ENCODE results near the gene IDI1. TPM values are rescaled to one million over a fixed set of nuclear protein-coding genes. Genes with fewer than 3 reads are reported as not detected.

Gene IDI1
- total RNA-seq (2022; extraction: Qiagen RNA extraction) = 32.1 to 39.7 TPM (median 35.1 TPM) in 5 replicates

GRCh38 chr10:1048732-1049424 is at the start of gene IDI1:
TSS of gene IDI1 (minus strand) at chr10:1049119. CDS start at chr10:1049003, 116 bp downstream.

GRCh38 chr10:1056326-1057105 is 7.6 kb upstream of the IDI1 start, which contains the start of gene WDR37:
TSS of gene WDR37 (plus strand) at chr10:1056385. CDS start at chr10:1072156, 15,771 bp downstream.

GRCh38 chr10:1025683-1026082 is 23.2 kb downstream of the IDI1 start, which contains the start of gene IDI2:
TSS of gene IDI2 (minus strand) at chr10:1025859. CDS start at chr10:1024723, 1,136 bp downstream.

Other genes starting within 250 kb of the IDI1 start
- 31.9 to 47.1 TPM (median 38.5 TPM) in 5 replicates for gene LARP4B, start 117.4 kb downstream of the IDI1 start, total RNA-seq (2022; extraction: Qiagen RNA extraction)
- gene GTPBP4, start 60.7 kb downstream of the IDI1 start, total RNA-seq (2022; extraction: Qiagen RNA extraction) = 97.8 to 115 TPM (median 106 TPM) in 5 replicates
- gene IDI2, start 23.3 kb downstream of the IDI1 start, total RNA-seq (2022; extraction: Qiagen RNA extraction) = 0.06 TPM in 1 of 5 replicates, not detected in the others
- gene WDR37, start 7.3 kb upstream of the IDI1 start, total RNA-seq (2022; extraction: Qiagen RNA extraction) = 7.9 to 9.1 TPM (median 8.4 TPM) in 5 replicates